Stimulated activated CD8-positive, alpha-beta memory T cell treated with anti-CD3 and anti-CD28 coated beads, Interleukin-4, amount 100 ng/mL, for 24 hours (primary cell): ENCODE measurements around the gene CCDC88B.
"Not testable (repeated sequence)": the region's sequence is repeated elsewhere in the genome, so short reads cannot be mapped to it uniquely, and the experiment has no call there.

Experiments
- DNase-seq: peaks from one replicate; pipeline ENCODE4 v3.0.0-alpha.2; 2020; ENCODE audit warnings: low read depth

The CCDC88B gene

DNA sequence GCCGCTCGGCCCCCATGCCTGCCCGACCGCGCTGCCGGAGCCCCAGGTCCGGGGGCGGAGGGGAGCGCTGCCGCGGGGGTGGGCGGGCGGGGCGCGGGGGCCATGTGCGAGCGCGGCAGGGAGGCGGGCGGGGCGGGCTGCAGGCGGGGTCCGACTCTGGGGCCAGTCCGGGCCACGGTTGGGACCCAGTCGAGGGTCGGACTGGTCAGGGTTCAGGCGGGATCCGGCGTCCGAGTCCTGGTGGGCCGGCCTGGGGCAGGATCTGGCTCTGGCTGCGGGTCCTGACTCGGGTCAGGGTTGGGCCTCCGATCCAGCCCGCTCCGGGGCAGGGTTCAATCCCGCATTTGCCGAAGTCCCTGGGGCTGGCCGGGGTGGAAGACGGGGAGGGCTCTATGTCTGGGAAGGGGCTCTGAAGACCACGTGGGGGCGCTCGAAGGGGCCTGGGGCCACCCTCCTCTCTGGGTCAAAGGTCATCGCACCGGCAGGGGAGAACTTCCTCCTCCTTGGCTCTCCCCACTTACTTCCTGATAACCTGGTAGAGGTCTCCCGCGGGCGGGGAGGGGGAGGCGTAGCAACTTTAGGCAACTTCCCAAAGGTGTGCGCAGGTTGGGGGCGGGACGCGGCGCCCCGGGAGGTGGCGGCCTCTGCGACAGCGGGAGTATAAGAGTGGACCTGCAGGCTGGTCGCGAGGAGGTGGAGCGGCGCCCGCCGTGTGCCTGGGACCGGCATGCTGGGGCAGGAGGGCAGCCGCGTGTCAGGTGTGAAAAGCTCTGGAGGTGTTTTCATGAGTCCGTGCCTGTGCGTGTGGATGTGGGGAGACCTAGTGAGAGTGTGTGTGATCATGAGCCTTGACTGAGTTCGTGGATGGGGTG, 34.1 kb upstream of the CCDC88B start:
- DNase-seq, result peak; percentile 52

DNA sequence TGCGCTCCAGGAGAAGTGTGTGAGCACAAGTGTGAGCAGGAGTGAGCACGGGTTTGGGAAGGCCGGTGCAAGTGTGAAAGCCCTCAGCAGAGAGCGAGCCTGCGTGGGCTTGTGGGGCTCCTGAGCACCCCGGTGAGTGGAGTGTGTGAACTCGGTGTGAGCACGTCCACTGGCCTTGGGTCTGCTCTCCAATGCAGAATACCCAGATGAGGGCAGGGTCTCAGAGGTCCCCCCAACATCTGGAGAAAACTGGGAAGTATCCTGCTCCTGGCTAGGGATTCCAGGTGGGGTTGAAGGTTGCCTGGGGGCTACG, 33.5 kb upstream of the CCDC88B start:
- DNase-seq, result no peak

DNA sequence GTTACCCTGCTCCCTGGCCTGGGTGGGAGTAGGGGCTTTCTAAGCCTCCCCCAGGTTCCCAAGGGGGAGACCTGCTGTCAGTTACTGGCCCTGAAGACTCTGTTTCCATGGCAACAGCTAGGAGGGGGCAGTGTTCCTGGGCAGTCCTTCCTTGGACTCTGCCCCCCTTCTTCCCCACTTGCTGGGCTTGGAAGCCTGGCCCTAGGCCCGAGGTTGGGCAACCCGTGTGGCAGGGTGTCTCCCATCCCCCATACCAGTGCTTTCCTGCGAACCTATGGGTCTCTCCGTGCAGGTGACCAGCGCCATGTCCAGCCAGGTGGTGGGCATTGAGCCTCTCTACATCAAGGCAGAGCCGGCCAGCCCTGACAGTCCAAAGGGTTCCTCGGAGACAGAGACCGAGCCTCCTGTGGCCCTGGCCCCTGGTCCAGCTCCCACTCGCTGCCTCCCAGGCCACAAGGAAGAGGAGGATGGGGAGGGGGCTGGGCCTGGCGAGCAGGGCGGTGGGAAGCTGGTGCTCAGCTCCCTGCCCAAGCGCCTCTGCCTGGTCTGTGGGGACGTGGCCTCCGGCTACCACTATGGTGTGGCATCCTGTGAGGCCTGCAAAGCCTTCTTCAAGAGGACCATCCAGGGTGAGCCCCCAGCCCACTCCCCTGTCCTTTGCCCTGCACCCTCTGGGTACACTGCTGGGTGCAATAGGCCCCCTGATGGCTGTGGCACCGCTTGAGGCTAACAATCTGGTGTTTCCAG, 33.0 kb upstream of the CCDC88B start:
- no peak for DNase-seq

DNA sequence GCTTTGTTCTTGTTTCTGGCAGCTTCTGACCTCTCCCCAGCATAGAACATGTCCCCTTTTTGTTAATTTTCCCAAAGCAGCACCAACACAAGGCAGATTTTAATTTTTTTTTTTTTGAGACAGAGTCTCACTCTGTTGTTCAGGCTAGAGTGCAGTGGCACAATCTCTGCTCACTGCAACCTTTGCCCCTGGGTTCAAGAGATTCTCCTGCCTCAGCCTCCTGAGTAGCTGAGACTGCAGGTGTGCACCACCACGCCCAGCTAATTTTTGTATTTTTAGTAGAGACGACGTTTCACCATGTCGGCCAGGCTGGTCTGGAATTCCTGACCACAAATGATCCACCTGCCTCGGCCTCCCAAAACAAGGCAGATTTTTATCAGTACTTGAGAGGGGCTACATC, 32.2 kb upstream of the CCDC88B start:
- DNase-seq, result not testable (repeated sequence)

DNA sequence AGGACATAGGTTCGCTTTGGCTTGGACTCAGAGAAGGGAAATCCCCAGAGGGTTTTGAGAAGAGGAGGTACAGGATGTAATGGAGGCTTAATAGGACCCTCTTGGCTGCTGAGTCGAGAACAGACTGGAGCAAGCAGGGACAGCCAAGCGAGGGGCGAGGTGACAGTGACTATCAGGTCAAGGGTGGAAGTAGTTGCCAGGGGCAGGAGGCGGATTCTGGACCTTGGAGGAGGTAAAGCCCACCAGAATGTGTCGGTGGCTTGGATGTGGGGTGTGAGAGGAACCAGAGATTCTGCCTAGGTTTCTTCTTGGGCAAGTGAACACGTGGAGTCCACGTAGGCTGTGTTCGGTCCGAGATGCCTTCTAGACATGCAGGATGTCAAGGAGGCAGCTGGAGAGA, 27.1 kb upstream of the CCDC88B start:
- no peak for DNase-seq

DNA sequence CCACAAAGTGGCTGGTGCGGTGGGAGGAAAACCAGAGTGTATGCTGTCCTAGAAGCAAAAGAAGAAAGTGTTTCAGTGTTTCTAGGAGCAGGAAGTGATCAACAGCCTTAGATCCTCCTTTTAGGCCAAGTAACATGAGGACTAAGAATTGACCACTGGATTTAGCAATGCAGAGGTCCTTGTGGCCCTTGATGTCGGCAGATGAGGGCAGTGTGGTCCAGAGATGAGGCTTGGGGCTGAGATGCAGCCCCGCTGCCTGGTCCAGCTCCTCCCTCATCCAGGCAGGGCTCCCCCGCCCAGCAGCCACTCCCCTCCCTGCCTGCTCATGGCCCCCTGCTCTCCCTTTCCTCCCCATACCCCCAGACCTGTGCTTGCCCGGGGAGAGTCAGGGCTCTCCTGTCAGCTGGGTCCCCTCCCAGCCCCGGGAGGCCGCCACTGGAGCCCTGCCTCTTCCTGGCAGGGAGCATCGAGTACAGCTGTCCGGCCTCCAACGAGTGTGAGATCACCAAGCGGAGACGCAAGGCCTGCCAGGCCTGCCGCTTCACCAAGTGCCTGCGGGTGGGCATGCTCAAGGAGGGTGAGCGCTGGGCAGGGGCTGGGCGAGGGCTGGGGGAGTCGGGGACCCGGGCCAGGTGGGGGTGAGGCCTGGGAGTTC, 26.4 kb upstream of the CCDC88B start:
- no peak for DNase-seq

DNA sequence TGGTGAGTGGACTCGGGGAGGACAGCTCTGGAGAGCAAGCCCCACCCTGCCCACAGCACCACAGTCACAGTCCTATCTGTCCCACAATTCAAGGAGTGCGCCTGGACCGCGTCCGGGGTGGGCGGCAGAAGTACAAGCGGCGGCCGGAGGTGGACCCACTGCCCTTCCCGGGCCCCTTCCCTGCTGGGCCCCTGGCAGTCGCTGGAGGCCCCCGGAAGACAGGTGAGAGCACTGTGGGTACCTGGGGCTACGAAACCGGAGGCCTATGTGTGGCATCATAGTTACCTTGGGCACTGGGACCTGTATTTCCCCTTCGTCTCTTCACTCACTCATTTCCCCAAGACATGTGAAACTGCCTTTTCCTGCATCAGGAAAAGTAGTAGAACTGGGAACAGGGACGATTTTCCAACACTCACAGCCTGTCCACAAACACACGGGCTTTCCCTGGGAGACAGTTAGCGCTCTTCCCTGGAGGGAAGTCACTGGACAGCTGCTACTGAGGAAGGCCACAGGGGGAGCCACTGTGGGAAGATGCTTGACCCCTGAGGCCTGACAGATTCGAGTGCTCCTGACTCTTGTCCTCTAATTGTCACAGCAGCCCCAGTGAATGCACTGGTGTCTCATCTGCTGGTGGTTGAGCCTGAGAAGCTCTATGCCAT, 25.7 kb upstream of the CCDC88B start:
- DNase-seq, result no peak

DNA sequence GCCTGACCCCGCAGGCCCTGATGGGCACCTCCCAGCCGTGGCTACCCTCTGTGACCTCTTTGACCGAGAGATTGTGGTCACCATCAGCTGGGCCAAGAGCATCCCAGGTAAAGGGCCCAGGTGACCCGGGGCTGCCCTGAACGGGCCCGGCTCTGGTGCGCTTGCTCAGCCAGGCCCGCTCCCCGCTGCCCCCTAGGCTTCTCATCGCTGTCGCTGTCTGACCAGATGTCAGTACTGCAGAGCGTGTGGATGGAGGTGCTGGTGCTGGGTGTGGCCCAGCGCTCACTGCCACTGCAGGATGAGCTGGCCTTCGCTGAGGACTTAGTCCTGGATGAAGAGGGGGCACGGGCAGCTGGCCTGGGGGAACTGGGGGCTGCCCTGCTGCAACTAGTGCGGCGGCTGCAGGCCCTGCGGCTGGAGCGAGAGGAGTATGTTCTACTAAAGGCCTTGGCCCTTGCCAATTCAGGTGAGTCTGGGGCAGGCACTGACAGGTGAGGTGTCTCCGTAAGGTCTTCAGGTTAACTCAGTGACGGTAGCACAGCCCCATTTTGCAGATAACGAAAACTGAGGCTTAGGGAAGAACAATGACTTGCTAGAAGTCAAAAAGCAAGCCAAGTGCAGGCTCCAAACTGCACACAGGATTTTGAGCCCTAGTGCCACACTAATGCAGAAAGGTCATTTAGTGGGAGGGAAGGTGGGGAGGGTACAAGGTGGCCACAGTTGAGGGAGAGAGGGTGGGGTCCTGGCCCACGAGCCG, 25.0 kb upstream of the CCDC88B start:
- no peak for DNase-seq

DNA sequence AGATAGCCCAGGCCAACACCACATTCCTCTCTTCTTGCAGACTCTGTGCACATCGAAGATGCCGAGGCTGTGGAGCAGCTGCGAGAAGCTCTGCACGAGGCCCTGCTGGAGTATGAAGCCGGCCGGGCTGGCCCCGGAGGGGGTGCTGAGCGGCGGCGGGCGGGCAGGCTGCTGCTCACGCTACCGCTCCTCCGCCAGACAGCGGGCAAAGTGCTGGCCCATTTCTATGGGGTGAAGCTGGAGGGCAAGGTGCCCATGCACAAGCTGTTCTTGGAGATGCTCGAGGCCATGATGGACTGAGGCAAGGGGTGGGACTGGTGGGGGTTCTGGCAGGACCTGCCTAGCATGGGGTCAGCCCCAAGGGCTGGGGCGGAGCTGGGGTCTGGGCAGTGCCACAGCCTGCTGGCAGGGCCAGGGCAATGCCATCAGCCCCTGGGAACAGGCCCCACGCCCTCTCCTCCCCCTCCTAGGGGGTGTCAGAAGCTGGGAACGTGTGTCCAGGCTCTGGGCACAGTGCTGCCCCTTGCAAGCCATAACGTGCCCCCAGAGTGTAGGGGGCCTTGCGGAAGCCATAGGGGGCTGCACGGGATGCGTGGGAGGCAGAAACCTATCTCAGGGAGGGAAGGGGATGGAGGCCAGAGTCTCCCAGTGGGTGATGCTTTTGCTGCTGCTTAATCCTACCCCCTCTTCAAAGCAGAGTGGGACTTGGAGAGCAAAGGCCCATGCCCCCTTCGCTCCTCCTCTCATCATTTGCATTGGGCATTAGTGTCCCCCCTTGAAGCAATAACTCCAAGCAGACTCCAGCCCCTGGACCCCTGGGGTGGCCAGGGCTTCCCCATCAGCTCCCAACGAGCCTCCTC, 24.1 kb upstream of the CCDC88B start:
- DNase-seq, result not testable (repeated sequence)

DNA sequence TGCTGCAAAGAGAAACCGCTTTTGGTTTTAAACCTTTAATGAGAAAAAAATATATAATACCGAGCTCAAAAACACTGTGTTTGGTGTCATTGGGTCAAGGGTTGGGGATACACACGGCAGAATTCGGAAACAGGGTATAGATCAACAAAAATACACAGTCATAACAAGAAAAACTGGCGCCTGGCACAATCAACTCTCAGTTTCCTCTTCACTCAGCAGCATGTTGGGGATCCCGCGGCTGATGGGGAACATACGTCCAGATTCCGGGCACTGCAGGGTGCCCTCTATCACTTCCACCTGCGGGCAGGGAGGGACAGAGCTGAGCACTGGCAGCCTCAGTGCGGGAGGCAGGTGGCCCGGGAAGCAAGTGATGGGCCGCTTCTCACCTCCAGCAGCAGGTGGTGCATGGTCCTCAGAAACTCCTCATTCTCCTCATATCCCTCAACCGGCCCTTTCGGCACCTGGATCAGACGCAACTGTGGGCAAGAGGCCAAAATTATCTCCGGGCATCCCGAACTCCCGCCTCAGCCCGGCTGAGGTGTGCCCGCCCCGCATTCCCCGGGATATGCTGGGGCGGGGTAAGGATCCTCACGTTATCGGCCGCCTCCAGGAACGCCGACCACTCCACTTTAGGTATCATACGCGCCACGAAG, 23.2 kb upstream of the CCDC88B start:
- DNase-seq, result no peak

DNA sequence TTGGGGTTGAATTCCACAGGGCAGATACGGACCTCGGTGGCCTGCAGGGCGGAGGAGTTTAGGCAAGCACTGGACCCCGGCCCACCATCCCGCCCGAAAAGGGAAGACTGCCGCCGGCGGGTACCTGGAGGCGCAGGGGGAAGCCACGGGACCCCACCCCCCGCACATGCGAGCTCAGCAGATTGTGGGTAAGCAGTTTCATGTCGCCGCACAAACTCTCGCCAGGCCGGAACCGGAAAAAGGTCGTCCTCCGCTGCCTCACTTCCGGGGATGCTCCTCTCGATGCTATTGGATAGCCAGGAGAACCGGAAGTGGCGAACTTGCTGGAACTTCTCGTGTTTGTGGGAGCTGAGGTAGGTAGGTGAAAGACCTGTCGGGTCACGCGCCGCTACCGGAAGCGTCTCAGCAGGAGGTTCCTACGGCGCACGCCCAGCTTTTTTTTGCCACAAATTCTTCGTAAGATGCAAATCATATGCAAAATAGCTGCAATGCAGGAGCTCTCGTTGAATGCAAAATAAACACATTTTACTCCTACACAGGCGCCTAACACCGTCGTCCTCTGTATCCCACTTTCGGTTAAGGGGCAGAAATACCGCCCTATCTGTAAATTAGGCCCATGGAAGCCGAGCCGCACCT, 22.6 kb upstream of the CCDC88B start, which contains the start of gene TRMT112:
Gene TRMT112 (minus strand): TSS at position 235 of the 636 bp plus-strand sequence. CDS start 33 bp downstream, at position 202.
- peak; percentile 91 for DNase-seq

DNA sequence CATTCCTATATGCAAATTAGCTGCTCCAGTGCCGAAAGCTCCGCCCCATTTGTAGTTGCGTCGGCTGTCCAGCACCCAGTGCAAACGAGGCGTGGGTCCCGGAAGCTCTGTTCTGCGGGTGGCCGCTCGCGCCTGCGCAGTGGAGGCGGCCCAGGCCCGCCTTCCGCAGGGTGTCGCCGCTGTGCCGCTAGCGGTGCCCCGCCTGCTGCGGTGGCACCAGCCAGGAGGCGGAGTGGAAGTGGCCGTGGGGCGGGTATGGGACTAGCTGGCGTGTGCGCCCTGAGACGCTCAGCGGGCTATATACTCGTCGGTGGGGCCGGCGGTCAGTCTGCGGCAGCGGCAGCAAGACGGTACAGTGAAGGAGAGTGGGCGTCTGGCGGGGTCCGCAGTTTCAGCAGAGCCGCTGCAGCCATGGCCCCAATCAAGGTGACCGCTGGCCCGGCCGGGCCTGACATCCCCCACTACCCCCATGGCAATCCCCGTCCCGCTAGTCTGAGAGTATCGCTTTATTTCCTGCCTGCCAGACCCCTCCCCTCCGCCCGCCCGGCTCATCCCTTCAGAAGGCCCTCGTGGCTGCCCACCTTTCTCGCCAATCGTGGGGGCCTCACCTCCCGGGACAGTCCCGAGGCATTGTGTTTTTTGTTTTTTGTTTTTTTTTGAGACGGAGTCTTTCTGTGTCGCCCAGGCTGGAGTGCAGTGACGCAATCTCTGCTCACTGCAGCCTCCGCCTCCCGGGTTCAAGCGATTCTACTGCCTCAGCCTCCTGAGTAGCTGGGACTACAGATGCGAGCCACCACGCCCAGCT, 21.8 kb upstream of the CCDC88B start, which contains the start of gene PRDX5:
Gene PRDX5 (plus strand): TSS at position 161 of the 805 bp plus-strand sequence. CDS start 95 bp downstream, at position 256.
- DNase-seq, result peak; percentile 90

DNA sequence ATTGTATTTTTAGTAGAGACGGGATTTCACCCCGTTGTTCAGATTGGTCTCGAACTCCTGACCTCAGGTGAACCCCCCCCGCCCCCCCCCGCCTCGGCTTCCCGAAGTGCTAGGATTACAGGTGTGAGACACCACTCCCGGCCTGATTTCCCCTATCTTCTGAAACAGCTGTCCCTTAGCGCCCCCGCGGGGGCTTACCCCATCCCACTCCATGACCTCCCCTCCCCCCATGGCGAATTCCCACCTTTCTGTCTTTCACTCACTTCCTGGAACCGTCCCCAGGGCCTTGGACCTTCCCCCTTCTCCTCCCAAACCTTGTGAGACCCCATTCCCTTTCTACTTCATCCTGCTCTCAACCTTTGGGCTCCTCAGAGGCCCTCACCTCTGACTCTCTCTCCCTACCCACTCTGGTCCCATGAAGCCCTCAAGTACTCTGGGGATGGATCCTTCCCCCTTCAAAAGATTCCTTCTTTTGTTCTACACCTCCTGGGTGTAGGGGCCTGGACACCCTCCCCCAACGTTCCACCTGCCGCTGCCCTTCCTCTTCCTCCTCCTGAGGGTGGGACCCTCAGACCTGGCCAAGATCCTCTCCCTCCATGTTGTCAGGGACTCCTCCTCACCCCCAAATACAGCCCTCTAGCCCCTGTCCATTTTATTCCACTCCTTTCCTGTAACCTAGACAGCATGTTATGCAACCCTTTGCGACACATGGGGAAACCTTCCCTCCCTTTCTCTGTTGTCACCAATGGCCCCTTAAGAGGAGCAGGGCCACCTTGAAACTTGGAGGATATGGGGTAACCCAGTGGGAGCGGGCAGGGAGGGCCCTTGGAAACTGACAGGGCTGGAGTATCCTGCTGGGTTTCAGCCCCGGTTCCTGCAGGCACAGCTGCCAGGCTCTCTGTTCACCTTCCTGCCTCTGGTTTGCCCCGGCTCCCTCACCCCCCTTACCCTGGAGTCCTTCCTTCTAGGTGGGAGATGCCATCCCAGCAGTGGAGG, 20.9 kb upstream of the CCDC88B start:
- DNase-seq, result no peak

DNA sequence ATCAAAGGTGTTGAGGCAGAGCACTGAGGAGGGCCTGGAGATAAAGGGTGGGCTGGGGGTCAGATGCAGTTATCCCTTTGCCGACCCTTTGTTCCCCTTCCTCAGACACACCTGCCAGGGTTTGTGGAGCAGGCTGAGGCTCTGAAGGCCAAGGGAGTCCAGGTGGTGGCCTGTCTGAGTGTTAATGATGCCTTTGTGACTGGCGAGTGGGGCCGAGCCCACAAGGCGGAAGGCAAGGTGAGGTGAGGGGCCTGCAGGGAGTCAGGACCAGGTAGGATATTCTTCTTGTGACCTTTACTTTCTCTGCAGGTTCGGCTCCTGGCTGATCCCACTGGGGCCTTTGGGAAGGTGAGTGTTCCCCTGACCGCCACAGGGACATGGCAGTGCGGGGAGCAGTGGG, 19.4 kb upstream of the CCDC88B start:
- DNase-seq, result no peak

DNA sequence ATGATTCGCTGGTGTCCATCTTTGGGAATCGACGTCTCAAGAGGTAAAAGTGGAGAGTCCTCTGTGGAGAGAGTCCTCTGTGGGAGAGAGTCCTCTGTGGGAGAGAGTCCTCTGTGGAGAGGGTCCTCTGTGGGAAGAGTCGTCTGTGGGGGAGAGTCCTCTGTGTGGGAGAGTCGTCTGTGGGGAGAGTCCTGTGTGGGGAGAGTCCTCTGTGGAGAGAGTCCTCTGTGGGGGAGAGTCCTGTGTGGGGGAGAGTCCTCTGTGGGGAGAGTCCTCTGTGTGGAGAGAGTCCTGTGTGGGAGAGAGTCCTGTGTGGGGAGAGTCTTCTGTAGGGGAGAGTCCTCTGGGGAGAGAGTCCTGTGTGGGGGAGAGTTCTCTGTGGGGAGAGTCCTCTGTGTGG, 19.0 kb upstream of the CCDC88B start:
- no peak for DNase-seq

DNA sequence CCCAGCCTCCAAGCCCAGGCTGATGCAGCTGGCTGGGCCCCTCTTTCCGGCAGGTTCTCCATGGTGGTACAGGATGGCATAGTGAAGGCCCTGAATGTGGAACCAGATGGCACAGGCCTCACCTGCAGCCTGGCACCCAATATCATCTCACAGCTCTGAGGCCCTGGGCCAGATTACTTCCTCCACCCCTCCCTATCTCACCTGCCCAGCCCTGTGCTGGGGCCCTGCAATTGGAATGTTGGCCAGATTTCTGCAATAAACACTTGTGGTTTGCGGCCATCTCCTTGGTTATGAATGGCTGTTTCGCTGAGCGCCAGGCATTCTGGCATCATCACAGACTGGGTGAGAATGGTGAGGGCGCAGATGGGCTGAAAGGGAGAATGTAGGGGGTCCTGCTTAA, 18.5 kb upstream of the CCDC88B start:
- DNase-seq, result no peak

DNA sequence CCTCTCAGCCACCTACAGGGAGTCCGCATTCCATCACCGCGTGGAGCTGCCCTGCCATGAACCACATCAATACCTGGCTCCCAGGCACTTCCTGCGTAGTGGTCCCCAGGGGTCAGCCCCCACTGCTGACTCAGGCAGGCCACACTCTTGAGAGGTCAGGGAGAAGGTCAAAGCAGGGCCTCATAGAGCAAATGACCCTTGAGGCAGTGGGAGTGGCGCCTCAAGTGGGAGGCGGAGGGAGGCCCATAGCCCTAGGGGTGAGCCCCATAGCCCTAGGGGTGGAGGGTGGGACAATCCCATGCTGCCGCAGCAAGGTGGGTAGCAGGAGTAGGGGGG, 17.1 kb upstream of the CCDC88B start:
- DNase-seq, result no peak
